Hematopoietic multipotent progenitor cell (in vitro differentiated cells): ENCODE results near the gene OR2F2. TPM values are rescaled to one million over a fixed set of nuclear protein-coding genes. Genes with fewer than 3 reads are reported as not detected.

Source experiments
- DNase-seq, 3 donors: peaks; one replicate each; pipeline ENCODE4 v3.0.0-alpha.2; 2011 to 2015; ENCODE audit warnings: low read depth in 2 of 3, low spot score in 2 of 3
- total RNA-seq: library from RNA; depleted of rRNA; stranded (reverse); fragments of >200 nt; gene quantifications from one replicate; pipeline ENCODE4 v1.2.3, GENCODE V29; 2012

The OR2F2 gene
- not detected for total RNA-seq

- DNase-seq, result no peak
Measured at GRCh38 chr7:143934526-143935325, at the start of gene OR2F2. Gene OR2F2 (plus strand): TSS chr7:143935233. CDS start chr7:143935233, 0 bp downstream.

GRCh38 chr7:143885951-143886350 is 49.1 kb upstream of the OR2F2 start:
- no peak for DNase-seq

GRCh38 chr7:143886826-143887477 is 48.1 kb upstream of the OR2F2 start:
- no peak for DNase-seq

- no peak for DNase-seq
Measured at GRCh38 chr7:143889068-143889467, 46.0 kb upstream of the OR2F2 start.

- DNase-seq, result no peak
Measured at GRCh38 chr7:143890558-143890957, 44.5 kb upstream of the OR2F2 start.

- DNase-seq, result no peak
Measured at GRCh38 chr7:143891457-143891856, 43.6 kb upstream of the OR2F2 start.

- no peak for DNase-seq
Measured at GRCh38 chr7:143892527-143893300, 42.3 kb upstream of the OR2F2 start.

- no peak for DNase-seq
Measured at GRCh38 chr7:143896667-143897066, 38.4 kb upstream of the OR2F2 start.

GRCh38 chr7:143898810-143899209 is 36.2 kb upstream of the OR2F2 start:
- DNase-seq, result no peak

- DNase-seq, result no peak
Measured at GRCh38 chr7:143900230-143900766, 34.7 kb upstream of the OR2F2 start.

- DNase-seq, result no peak
Measured at GRCh38 chr7:143901332-143901667, 33.7 kb upstream of the OR2F2 start.

- DNase-seq, result peak; percentile 73 to 95 (median 93)
Measured at GRCh38 chr7:143901668-143902331, 33.2 kb upstream of the OR2F2 start, which contains the start of gene TCAF1. Gene TCAF1 (minus strand): TSS chr7:143902176. CDS start chr7:143876608, 25,568 bp downstream.

GRCh38 chr7:143902332-143902899 is 32.6 kb upstream of the OR2F2 start:
- DNase-seq, result no peak

GRCh38 chr7:143905509-143905908 is 29.5 kb upstream of the OR2F2 start:
- DNase-seq, result no peak

GRCh38 chr7:143906151-143906550 is 28.9 kb upstream of the OR2F2 start:
- no peak for DNase-seq

- DNase-seq, result no peak
Measured at GRCh38 chr7:143906895-143907294, 28.1 kb upstream of the OR2F2 start.

- no peak for DNase-seq
Measured at GRCh38 chr7:143908120-143908519, 26.9 kb upstream of the OR2F2 start.

- DNase-seq, result no peak
Measured at GRCh38 chr7:143909863-143910262, 25.2 kb upstream of the OR2F2 start.

GRCh38 chr7:143910473-143911248 is 24.4 kb upstream of the OR2F2 start:
- DNase-seq, result no peak
